HEK293T (cell line): Measurements from ENCODE around the gene LTK.

Source experiments
- CTCF ChIA-PET: fragments of 350-600 bp; formaldehyde crosslinking; extraction: SDS; loops from one replicate; lab custom pipeline; 2021; ENCODE audit warnings: antibody characterized with exemption, inconsistent platforms; lab: Yijun Ruan, JAX
- POLR2A ChIA-PET: fragments of 350-600 bp; formaldehyde crosslinking; extraction: SDS; loops from one replicate; lab custom pipeline; 2020; ENCODE audit warnings: antibody characterized with exemption, inconsistent platforms; lab: Yijun Ruan, JAX
- DNase-seq: peaks from one replicate; pipeline ENCODE4 v3.0.0; 2012; ENCODE audit warnings: mixed read lengths; ENCODE audit errors: extremely low spot score
- ARNT ChIP-seq: fragments of 450-650 bp; IDR thresholded peaks from 2 replicates; pipeline ENCODE4 v1.6.1; 2017; ENCODE audit warnings: mild to moderate bottlenecking
- BHLHE40 ChIP-seq: fragments of 450-650 bp; IDR thresholded peaks from 2 replicates; pipeline ENCODE4 v1.6.1; 2016; ENCODE audit warnings: mild to moderate bottlenecking, moderate library complexity, borderline replicate concordance
- CTBP1 ChIP-seq: fragments of 450-650 bp; IDR thresholded peaks from 2 replicates; pipeline ENCODE4 v1.6.1; 2016; ENCODE audit warnings: borderline replicate concordance
- ELF4 ChIP-seq: fragments of 450-650 bp; IDR thresholded peaks from 2 replicates; pipeline ENCODE4 v1.6.1; 2017; ENCODE audit warnings: antibody characterized with exemption
- FOXA1 ChIP-seq: fragments of 450-650 bp; IDR thresholded peaks from 2 replicates; pipeline ENCODE4 v1.6.1; 2016; ENCODE audit warnings: mild to moderate bottlenecking
- FOXK2 ChIP-seq: fragments of 450-650 bp; IDR thresholded peaks from 2 replicates; pipeline ENCODE4 v1.6.1; 2016; ENCODE audit warnings: mild to moderate bottlenecking
- FOXM1 ChIP-seq: fragments of 450-650 bp; IDR thresholded peaks from 2 replicates; pipeline ENCODE4 v1.6.1; 2017; ENCODE audit warnings: mild to moderate bottlenecking, borderline replicate concordance
- HDGF ChIP-seq: fragments of 450-650 bp; IDR thresholded peaks from 2 replicates; pipeline ENCODE4 v1.6.1; 2017; ENCODE audit warnings: antibody characterized with exemption, borderline replicate concordance
- L3MBTL2 ChIP-seq: fragments of 450-650 bp; conservative IDR thresholded peaks from 2 replicates; pipeline ENCODE4 v1.6.1; 2016; ENCODE audit warnings: mild to moderate bottlenecking
- LEF1 ChIP-seq: fragments of 450-650 bp; IDR thresholded peaks from 2 replicates; pipeline ENCODE4 v1.6.1; 2017; ENCODE audit warnings: mild to moderate bottlenecking, borderline replicate concordance
- NFRKB ChIP-seq: fragments of 450-650 bp; IDR thresholded peaks from 2 replicates; pipeline ENCODE4 v1.6.1; 2016; ENCODE audit warnings: mild to moderate bottlenecking, moderate library complexity
- SP1 ChIP-seq: fragments of 450-650 bp; IDR thresholded peaks from 2 replicates; pipeline ENCODE4 v1.6.1; 2017
- SUZ12 ChIP-seq: fragments of 450-650 bp; IDR thresholded peaks from 2 replicates; pipeline ENCODE4 v1.6.1; 2016; ENCODE audit warnings: mild to moderate bottlenecking
- TARDBP ChIP-seq: fragments of 450-650 bp; IDR thresholded peaks from 2 replicates; pipeline ENCODE4 v1.6.1; 2016
- ZNF384 ChIP-seq: fragments of 450-650 bp; IDR thresholded peaks from 2 replicates; pipeline ENCODE4 v1.6.1; 2016
- TF ChIP-seq, protein P1 (sequence below): fragments of 450-650 bp; IDR thresholded peaks from 2 replicates; pipeline ENCODE4 v1.6.1; 2016

Gene LTK

DNA sequence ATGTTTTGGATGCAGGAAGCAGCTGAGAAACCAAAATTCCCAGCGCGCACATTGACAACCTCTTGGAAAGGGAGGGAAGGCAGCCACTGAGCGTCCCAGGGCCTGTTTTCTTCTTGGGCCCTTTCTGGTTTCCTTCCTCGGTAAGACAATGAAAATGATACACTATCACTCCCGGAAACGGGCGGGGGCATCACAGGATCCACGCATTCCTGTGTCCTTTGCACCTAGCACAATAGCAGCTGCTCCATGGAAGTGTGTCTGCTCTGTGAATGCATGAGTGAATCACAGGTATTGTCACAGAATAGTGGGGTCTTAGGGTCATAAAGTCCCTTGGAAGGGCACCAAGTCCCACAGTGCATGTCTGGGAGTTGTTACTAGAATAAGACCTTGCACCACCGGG is 26.2 kb downstream of the LTK start:
- ChIA-PET POLR2A (no interaction called here), CTCF (no interaction called here)
- no peak for DNase-seq
- TF ChIP-seq HDGF, result no peak
- no peak for TF ChIP-seq LEF1
- no peak for TF ChIP-seq FOXA1
- TF ChIP-seq FOXM1, result no peak
- no peak for TF ChIP-seq FOXK2
- TF ChIP-seq ELF4, result no peak
- no peak for TF ChIP-seq CTBP1
- no peak for TF ChIP-seq TARDBP
- no peak for TF ChIP-seq BHLHE40
- TF ChIP-seq, protein P1, sequence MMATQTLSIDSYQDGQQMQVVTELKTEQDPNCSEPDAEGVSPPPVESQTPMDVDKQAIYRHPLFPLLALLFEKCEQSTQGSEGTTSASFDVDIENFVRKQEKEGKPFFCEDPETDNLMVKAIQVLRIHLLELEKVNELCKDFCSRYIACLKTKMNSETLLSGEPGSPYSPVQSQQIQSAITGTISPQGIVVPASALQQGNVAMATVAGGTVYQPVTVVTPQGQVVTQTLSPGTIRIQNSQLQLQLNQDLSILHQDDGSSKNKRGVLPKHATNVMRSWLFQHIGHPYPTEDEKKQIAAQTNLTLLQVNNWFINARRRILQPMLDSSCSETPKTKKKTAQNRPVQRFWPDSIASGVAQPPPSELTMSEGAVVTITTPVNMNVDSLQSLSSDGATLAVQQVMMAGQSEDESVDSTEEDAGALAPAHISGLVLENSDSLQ, result no peak
- no peak for TF ChIP-seq L3MBTL2
- no peak for TF ChIP-seq NFRKB
- no peak for TF ChIP-seq ZNF384
- no peak for TF ChIP-seq SUZ12
- TF ChIP-seq ARNT, result no peak
- TF ChIP-seq SP1, result no peak

DNA sequence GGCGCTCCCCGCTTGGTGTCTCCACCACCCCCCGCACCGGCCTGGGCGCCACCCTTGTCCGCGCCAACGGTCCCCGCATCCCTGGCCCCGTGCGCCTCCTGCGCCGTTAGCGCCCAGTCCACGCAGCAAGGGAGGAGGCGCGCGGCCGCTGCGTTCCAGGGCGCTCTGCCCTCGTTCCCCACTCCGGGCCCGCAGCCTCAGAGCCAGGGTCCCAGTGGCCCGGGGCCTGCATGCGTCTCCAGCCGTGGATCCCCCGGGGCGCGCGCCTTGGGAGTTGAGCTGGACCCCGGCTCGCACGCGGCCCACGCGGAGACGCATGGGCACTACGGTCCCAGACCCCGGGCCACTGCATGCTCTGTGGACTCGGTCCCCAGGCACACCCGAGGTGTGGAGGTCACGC is 27.3 kb downstream of the LTK start:
- TF ChIP-seq NFRKB, result no peak
- TF ChIP-seq ELF4, result no peak
- TF ChIP-seq, protein P1, result no peak
- TF ChIP-seq SP1, result no peak
- no peak for TF ChIP-seq LEF1
- TF ChIP-seq FOXM1, result no peak
- TF ChIP-seq HDGF, result no peak
- TF ChIP-seq FOXA1, result no peak
- no peak for TF ChIP-seq ARNT
- no peak for TF ChIP-seq FOXK2
- no peak for TF ChIP-seq ZNF384
- TF ChIP-seq TARDBP, result no peak
- CTCF ChIA-PET, result no interaction called here
- POLR2A ChIA-PET, result interaction anchor here (0.8 kb wide), 1 partner anchor 58 kb away, joined by 3 read pairs; the partner anchor contains the start of gene RPAP1

DNA sequence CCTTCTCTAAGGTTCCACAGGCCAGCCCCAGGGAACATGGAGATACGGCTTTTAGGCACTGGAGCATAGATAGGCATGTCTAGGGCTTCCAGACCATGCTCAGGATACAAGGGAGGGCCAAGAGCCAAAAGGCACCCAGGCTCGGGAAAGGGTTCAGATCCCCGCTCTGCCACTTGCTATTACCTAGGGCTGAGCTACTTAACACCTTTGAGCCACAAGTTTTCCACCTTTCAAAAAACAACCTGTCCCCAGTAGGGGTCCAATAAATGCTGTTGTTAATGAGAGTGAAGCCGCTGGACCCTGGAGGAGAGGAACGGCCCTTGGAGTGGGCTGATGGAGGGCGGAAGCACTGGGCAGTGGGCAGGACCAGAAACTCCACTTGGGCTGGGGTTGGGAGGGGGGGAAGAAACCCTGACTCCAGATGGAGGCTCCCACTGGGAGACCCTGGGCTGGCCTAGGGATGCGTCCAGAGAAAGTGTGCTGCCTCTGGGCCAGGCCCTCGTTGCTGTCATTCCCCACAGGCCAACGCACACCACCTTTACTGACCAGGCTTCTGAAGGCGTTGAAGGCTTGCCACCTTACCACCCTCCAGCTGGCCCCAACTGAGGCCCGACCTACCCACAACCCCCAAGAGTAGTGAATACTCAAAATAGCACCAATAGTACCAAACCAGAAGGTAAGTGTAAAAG is 28.5 kb downstream of the LTK start:
- TF ChIP-seq LEF1, result no peak
- TF ChIP-seq SP1, result no peak
- no peak for TF ChIP-seq FOXK2
- TF ChIP-seq ELF4, result no peak
- TF ChIP-seq L3MBTL2, result no peak
- no peak for TF ChIP-seq HDGF
- no peak for TF ChIP-seq TARDBP
- TF ChIP-seq, protein P1, result no peak
- no peak for TF ChIP-seq ZNF384
- no peak for TF ChIP-seq NFRKB
- no peak for TF ChIP-seq CTBP1
- TF ChIP-seq FOXM1, result no peak
- TF ChIP-seq FOXA1, result no peak
- TF ChIP-seq SUZ12, result no peak
- no peak for TF ChIP-seq ARNT
- no peak for TF ChIP-seq BHLHE40
- POLR2A ChIA-PET, result interaction anchor here (1.7 kb wide), 1 partner anchor 8 kb away, joined by 5 read pairs; no protein-coding TSS in a partner anchor
- DNase-seq, result no peak
- CTCF ChIA-PET, result no interaction called here

More for the DNA sequence above, 27.3 kb downstream of the LTK start:
- DNase-seq, result no peak

DNA sequence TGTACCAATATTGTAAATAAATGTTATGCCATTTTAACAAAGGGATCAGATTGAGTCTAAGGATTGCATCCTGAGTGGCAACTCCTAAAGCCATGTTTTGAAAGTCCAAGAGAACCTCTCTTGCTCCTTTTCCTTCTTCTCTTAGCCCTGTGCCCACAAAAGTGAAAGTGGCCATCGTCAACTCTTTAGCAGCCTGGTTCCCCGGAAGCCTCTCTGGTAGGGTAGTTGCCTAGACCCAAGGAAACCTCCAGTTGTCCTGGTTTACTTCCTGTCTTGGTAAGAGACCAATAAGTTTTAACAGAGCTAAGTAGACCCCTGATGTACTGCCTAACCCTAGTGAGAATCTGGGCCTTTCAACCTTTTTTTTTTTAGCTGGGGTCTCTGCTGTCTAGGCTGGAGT is 30.1 kb downstream of the LTK start:
- CTCF ChIA-PET, result no interaction called here
- TF ChIP-seq, protein P1, result no peak
- TF ChIP-seq LEF1, result no peak
- no peak for TF ChIP-seq ELF4
- no peak for TF ChIP-seq BHLHE40
- no peak for TF ChIP-seq FOXA1
- no peak for TF ChIP-seq FOXM1
- TF ChIP-seq ARNT, result no peak
- no peak for TF ChIP-seq NFRKB
- no peak for TF ChIP-seq HDGF
- no peak for TF ChIP-seq L3MBTL2
- TF ChIP-seq ZNF384, result no peak
- DNase-seq, result no peak
- POLR2A ChIA-PET, result interaction anchor here (1.7 kb wide), 1 partner anchor 9 kb away, joined by 5 read pairs; no protein-coding TSS in a partner anchor

DNA sequence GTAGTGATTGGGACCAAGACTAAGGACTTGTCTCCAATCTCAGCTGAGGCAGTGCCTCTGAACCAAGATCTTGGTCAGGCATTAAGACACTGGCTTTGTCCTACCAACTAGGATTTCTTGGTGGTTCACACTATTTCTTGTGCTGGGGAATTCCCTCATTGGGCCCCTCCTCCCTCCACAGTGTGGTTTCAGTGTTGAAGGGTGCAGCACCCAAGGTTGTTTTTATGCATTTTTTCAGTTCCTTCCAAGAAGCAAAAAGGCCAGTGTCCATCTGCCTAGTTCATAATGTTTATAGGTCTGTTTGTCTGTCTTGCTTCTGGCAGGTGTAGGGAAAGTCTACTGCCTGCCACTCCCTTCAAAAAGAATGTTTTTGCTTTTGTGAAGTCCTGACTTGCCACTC is 30.5 kb downstream of the LTK start:
- ChIA-PET POLR2A (no interaction called here), CTCF (no interaction called here)
- no peak for DNase-seq
- TF ChIP-seq SP1, result no peak
- TF ChIP-seq FOXM1, result no peak
- no peak for TF ChIP-seq CTBP1
- no peak for TF ChIP-seq ELF4
- TF ChIP-seq TARDBP, result no peak
